Measurements from ENCODE around the gene MRTFA.
"Not testable (repeated sequence)": the region's sequence is repeated elsewhere in the genome, so short reads cannot be mapped to it uniquely, and the experiment has no call there.

The MRTFA gene

DNA sequence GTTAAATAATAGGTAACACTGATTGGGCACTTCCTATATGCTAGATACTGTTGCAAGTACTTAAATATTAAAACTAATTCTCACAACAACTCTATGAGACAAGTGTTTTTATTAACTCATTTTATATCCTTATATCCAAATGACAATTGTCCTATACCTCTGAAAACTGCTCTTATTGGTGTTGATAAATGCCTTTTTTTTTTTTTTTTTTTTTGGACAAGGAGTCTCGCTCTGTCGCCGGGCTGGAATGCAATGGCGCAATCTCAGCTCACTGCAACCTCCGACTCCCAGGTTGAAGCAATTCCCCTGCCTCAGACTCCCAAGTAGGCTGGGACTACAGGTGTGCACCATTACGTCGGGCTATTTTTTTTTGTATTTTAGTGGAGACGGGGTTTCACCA, 41.6 kb downstream of the MRTFA start:
- DNase-seq: no peak

DNA sequence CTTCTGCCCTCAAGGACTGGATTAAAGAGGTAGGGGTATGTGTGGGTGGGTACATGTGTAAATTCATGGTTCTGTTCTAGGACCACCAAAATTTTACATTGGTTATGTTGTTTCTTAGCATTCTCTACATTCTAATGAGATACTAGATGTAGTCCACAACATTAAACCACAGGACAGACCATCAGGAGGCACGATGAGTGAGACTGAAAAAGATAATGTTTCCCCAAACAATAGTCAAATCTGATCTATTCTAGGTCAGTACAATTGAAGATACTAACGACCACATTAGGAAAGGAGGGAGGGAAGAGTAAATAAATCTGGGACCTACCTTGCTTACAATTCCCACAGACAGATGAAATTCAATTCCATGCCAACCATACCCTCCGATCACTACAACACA, 42.2 kb downstream of the MRTFA start:
- DNase-seq: no peak

DNA sequence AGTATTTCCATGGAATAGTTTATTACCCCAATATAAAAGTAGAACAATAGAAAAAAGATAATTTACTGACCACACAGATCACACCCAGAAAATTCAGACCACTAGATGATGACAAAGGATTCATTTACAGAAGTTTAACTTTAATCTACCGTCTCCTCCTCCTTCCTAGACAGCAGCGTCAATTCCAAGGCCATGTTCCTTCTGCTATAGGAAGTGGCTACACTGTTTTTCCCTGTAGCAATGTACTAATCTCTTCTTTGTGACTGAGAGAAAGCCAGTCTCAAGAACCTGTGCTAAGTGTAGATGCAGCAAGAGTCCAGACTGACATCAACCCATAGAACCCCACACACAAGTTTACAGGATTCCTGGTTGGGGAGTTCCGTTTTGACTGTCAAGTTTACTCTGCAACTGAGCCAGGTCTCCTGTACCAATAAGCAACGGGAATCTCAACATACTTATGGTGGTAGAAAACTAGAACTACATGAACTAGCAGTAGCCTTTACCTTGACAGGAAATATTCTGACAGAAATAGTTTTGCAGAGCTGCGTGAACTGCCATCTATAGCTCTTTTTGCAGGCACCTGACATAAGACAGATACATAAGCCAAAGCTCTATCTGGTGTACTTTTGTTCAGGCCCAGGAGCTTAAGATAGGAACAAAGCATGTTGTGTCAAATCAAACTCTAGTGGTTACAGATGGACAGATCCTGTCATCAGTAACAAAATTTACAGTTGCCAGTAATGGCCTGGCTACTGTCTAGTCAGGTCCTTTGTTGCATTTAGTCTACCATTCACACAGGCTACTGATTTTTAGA, 42.9 kb downstream of the MRTFA start:
- DNase-seq: no peak

DNA sequence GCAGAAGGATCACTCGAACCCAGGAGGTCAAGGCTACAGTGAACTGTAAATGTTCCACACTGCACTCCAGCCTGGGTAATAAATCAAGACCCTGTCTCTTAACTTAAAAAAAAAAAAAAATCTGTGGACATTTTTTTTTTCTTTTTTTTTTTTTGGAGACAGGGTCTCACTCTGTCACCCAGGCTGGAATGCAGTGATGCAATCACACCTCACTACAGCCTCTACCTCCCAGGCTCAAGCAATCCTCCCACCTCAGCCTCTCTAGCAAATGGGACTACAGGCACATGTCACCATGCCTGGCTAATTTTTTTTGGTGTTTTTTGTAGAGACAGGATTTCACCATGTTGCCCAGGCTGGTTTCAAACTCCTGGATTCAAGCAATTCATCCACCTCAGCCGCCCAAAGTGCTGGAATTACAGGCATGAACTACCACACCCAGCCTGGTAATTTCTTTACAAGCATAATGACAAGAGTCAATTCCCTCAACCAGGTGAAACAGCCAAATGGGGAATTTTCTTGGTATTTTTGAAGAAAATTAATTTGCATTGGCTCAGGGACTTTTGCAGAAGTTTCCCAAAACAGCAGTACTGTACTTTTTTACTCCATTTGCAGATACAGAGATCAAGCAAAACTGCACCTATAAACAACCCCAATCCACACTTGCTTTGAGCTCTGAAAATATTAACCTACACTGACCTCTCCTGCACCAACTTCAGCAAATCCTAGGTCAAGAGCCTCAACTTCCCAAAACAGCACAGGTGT, 44.0 kb downstream of the MRTFA start:
- DNase-seq: peak; percentile 64 to 87 (median 74)

DNA sequence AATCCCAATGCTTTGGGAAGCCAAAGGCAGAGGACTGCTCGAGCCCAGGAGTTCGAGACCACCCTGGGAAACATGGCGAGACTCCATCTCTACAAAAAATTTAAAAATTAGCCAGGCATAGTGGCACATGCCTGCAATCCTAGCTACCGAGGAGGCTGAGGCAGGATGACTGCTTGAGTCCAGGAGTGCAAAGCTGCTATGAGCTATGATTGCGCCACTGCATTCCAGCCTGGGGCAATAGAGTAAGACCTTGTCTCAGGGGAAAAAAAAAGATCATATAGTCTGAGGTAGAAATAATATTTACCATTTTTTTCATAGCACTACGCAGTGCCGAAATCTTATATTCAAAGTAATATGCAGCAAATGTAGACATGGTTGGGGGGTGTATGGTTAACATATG, 47.8 kb downstream of the MRTFA start:
- no peak for DNase-seq

DNA sequence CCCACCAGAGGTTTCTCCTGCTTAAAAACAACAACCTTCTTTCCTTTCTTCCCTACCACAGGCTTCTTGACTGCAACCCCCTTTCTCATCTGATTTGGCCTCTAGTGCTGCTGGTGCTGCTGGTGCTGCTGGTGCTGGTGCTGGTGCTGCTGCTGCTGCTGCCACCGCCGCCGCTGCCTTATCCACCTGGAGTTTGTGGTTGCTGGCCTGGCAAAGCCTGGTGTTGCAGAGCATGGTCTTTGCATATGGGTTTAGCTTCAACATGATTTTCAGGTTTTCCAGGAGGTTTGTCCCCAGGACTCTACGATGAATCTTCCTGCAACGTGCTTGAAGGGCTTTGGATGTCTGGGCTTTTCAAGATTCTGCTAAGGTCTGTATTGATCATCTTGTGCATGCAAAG, 49.7 kb downstream of the MRTFA start:
- no peak for DNase-seq

DNA sequence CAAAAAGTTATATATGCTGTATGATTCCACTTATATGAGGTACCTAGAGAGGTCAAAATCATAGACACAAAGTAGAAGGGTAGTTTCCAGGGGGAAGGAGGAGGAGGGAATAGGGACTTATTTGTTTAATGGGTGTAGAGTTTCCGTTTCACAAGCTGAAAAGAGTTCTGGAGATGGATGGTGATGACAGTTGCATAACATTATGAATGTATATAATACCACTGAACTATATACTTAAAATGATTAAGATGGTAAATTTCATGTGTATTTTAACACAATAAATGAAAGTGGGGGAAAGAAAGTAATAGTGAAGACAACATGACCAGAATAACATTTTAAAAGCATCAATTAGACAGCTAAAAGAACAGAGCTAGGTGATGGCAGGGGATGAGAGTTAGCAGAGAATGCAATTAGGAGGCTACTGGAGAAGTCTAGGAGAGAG, 51.2 kb downstream of the MRTFA start:
- peak in 1 of 3 donors; percentile 12 for DNase-seq

DNA sequence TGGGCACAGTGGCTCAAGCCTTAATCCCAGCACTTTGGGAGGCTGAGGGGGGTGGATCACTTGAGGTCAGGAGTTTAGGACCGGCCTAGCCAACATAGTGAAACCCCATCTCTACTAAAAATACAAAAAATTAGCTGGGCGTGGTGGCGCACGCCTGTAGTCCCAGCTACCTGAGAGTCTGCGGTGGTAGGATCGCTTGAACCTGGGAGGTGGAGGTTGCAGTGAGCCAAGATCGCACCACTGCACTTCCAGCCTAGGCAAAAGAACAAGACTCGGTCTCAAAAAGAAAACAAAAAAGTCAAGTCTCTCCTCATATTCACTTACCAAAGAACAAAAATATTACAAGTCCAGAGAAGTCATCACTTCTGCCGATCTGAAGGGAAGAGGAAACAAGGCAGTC, 51.8 kb downstream of the MRTFA start:
- not testable (repeated sequence) for DNase-seq

DNA sequence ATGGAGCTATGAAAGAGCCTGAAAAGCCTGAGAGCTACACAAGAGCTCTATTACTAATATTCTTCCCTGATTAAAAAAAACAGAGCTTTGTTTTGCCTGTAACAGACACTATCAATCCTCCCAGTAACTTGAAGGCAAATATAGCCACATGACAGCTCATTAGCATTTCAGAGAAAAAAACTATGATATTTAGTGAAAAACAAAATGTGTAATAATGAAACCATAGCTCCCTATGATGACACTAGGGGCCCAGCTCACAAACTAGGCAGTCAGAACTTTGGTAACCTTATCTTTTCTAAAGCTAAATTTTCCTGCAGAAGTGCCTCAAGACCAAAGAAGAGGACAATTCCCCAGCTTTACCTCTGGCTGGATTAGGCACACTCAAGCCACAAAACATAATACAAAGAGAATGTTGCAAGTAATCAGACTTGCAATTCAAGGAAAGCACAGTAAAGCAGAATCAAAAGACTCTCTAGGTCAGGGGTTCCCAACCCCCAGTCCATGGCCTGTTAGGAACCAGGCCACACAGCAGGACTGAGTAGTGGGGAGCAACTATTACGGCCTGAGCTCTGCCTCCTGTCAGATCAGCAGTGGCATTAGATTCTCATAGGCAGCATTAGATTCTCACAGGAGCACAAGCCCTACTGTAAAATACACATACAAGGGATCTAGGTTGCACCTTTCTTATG, 53.3 kb downstream of the MRTFA start:
- no peak for DNase-seq

DNA sequence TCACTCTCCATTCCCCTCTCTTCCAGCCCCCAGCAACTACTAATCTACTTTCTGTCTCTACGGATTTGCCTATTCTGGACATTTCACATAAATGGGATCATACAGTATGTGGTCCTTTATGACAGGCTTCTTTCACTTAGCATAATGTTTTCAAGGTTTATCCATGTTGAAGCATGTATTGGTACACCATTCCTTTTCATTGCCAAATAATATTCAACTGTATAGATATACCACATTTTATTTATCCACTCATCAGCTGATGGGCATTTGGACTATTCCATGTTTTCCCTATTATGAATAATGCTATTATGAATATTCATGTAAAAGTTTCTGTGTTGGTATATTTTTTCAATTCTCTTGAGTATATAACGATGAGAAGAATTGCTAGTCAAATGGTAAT, 54.5 kb downstream of the MRTFA start:
- no peak for DNase-seq

DNA sequence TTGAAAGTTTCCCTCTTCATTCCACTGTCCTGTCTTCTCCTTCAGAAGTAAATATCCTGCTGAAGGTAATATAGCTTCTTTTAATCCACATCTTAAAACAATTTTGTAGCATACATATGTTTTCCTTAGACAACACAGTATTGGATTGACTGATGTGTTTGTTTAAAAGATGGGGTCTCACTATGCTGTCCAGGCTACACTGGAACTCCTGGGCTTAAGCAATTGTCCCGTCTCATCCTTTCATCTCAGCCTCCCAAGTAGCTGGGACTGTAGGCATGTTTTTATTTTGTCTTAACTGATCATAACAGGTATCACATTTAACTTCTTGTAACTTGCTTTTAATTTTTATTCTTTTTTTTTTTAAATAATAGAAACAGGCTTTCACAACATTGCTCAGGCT, 55.9 kb downstream of the MRTFA start:
- DNase-seq: no peak

DNA sequence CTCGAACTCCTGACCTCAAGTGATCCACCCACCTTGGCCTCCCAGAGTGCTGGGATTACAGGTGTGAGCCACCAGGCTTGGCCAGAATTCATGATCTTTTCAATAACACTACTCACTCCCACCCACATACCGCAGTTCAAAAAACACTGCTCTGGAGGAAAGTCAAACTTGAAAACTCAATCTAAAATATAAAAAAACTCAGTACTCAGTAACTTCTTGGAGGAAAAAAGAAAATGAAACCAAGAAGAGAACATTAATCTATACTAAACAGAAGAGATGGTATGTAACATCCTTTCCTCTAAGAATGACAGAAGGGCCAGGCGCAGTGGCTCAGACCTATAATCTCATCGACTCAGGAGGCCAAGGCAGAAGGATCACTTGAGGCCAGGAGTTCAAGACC, 58.3 kb downstream of the MRTFA start:
- DNase-seq: no peak

DNA sequence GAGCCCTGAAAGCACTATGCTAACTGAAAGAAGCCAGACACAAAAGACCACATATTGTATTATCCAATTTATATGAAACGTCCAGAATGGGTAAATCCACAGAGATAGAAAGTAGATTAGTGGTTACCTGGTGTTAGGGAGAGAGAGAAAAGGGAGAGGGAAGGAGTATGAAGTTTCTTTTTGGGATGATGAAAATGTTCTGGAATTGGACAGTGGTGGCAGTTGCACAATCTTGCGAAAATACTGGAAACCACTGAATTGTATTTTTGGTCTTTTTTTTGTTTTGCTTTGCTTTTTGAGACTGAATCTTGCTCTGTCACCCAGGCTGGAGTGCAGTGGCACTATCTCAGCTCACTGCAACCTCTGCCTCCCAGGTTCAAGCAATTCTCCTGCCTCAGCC, 63.5 kb downstream of the MRTFA start:
- DNase-seq: peak; percentile 20 to 38 (median 20)

DNA sequence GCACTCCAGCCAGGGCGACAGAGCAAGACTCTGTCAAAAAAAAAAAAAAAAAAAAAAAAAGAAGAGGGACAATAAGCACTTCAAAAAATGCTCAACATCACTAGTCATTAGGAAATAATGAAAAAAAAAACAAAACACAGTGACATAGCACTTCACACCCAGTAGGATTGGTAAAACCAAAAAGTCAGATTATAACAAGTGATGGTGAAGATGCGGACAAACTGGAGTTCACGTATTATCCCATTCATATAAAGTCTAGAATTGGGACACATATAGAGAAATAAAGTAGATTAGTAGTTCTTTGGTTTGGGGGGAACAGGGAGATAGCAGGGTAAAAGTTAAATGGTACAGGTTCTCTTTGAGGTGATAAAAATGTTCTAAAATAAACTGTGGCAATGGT, 64.6 kb downstream of the MRTFA start:
- DNase-seq: no peak

DNA sequence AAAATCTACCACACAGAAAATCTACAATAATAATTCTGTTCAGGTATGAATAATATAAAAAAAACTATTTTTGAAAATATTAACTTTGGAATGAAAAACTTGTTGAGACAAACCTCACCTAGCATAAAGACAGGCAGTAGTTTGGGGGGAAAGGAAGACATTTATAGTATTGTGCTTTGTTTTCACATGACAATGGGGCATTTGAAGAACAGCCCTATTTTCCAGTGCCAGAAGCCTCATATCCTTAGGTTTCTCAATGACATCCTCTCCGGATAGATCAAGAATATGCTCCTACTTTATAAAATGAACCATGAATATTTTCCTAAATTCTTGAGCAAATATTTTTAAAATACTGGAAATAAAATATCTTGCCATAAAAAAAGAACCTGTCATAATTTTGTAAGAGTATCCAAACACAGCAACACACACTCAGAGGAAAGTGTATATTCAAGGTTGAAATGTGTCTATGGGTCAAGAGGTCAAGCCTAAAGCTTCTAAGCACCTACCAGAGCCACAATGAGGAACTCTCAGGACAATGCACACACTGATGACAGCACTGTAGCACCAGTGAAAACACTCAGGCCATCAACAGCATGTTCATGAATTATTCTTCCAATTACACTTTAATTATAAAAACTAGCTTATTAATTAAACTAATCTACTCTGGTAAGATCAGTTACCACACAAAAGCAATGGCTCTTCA, 68.7 kb downstream of the MRTFA start:
- no peak for DNase-seq

DNA sequence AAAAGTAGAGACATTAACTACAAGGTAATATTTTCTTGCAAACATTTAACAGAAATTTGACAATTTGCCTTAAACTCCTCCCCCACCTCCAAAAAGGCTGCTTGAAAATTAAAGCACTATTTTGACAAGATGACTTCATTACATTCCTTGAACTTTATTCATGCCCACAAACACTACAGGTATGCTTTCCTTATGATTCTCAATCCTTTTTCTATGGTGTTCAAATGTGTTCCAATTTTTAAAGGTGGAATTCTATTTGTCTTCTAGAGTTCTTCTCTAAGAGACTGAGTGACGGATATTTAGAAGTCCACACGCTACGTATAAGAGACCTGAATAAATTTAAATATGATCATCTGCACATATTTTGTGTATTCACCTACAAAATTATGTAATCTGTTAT, 69.4 kb downstream of the MRTFA start:
- DNase-seq: no peak

DNA sequence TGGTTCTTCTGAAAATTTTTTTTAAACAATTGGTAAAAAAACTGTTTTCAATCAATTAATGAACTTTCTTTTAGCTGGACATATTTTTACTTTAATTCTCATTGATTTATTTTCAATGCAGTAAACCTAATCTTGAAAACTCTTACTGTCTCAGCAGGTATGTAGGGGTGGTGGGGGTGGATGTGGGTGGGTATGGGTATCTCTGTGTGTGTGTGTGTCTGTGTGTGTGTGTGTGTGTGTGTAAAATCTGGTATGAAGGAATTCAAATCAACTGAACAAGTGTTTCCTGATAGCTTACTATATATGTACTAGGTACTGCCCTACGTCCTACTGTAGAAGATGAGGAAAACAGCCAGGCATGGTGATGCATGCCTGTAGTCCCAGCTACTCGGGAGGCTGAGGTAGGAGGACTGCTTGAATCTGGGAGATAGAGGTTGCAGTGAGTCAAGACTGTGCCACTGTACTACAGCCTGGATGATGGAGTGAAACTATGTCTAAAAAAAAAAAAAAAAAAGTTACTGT, 75.5 kb downstream of the MRTFA start:
- peak in 1 of 3 donors; percentile 10 for DNase-seq

DNA sequence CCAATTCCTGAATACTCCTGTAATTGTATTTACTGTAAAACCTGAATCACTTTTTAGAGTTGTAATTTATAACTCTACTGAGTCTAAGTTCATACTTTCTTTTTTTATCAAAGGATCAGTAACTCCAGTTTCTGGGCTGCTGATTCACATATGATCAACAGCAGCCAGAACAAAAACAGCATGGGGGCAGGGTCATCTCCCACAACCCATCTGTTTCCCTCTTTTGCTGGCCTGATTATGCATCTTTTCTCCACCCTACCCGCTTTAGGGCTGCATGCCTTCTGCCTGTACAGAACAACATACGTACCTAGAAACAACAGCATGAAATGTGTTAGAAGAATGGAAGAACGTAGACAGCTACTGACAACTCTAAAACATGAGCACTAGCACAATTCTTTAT, 76.0 kb downstream of the MRTFA start:
- peak in 1 of 3 donors; percentile 16 for DNase-seq

DNA sequence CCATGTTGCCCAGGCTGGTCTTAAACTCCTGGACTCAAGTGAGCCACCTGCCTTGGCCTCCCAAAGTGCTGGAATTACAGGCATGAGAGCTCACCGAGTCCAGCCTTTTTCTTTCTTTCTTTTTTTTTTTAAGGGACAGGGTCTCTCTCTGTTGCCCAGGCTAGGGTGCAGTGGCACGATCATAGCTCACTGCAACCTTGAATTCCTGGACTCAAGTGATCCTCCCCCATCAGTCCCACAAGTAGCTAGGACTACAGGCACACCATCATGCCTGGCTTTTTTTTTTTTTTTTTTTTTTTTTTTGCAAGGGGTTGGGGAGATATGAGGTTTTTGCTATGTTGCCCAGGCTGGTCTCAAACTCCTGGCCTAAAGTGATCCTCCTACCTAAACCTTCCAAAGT, 78.5 kb downstream of the MRTFA start:
- no peak for DNase-seq

DNA sequence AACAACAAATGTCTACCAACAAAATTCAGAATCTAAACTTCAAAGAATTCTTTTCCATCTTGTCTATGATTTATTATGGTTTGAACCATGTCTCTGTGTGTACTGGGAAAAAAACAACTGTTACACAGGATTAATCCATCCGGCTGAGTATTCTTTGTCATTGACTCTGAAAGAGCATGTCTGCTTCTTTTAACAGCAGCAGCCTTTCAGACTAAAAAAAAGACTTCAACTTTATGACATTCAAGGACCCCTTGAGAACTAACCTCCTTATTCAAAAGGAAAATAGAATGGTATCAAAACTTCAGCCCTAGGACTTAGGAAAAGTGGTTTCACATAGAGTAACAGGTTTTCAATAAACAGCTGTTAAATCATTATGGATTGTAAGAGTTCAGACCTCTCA, 79.9 kb downstream of the MRTFA start:
- no peak for DNase-seq

DNA sequence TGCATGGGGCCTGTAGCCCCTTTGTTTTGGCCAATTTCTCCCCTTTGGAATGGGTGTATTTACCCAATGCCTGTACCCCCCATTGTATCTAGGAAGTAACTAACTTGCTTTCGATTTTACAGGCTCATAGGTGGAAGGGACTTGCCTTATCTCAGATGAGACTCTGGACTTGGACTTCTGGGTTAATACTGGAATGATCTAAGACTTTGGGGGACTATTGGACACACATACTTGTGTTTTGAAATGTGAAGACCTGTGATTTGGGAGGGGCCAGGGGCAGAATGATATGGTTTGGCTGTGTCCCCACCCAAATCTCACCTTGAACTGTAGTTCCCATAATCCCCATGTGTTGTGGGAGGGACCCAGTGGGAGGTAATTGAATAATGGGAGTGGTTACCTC, 82.5 kb downstream of the MRTFA start:
- DNase-seq: not testable (repeated sequence)

DNA sequence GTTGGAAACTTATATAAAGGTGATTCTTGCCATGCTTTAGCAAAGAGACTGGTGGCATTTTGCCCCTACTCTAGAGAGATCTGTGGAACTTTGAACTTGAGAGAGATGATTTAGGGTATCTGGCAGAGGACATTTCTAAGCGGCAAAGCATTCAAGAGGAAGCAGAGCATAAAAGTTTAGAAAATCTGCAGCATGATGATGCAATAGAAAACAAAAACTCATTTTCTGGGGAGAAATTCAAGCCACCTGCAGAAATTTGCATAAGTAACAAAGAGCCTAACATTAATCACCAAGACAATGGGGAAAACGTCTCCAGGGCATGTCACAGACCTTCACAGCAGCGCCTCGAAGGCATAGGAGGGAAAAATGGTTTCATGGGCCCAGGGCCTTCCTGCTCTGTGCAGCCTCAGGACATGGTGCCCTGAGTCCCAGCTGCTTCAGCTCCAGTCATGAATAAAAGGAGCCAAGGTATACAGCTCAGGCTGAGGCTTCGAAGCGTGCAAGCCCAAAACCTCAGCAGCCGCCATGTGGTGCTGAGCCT, 83.4 kb downstream of the MRTFA start:
- no peak for DNase-seq

DNA sequence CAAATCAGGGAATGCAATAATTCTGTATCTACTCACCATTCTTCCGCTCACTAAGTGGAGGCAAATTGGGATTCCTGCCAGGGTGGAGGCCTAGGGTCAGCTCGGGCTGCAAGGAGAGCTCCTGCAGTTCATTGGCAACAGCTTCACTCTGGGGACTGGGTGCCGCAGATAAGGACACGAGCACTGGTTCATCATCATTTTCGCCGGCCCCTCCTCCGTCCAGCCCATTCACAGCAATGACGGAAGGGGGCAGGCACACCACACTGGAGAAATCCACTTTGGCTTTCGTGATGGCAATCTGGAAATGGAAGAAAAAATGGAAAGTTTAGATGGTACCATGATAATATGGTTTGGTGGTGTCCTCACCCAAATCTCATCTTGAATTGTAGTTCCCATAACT, 84.4 kb downstream of the MRTFA start:
- DNase-seq: no peak

Measured in suppressor macrophage treated with lipopolysaccharide for 1 hour (primary cell).